ENCODE measurements around the gene ASCL2.
"Not testable (repeated sequence)": the region's sequence is repeated elsewhere in the genome, so short reads cannot be mapped to it uniquely, and the experiment has no call there.

The ASCL2 gene

GRCh38 chr11:2258501-2259465, 11.6 kb downstream of the ASCL2 start:
- no peak for DNase-seq

GRCh38 chr11:2256951-2257700, 13.3 kb downstream of the ASCL2 start:
- DNase-seq: no peak

- no peak for DNase-seq
These were observed 14.0 kb downstream of the ASCL2 start for GRCh38 chr11:2256293-2256913.

GRCh38 chr11:2252018-2252417, 18.4 kb downstream of the ASCL2 start:
- DNase-seq: no peak

- no peak for DNase-seq
These were observed 19.2 kb downstream of the ASCL2 start for GRCh38 chr11:2251138-2251537.

- DNase-seq: no peak
These were observed 19.9 kb downstream of the ASCL2 start for GRCh38 chr11:2250485-2250884.

- DNase-seq: no peak
These were observed 20.3 kb downstream of the ASCL2 start for GRCh38 chr11:2250041-2250440.

GRCh38 chr11:2249189-2249916, 21.0 kb downstream of the ASCL2 start:
- no peak for DNase-seq

GRCh38 chr11:2248762-2249161, 21.6 kb downstream of the ASCL2 start:
- DNase-seq: no peak

- DNase-seq: no peak
These were observed 22.1 kb downstream of the ASCL2 start for GRCh38 chr11:2248242-2248641.

- DNase-seq: no peak
These were observed 22.9 kb downstream of the ASCL2 start for GRCh38 chr11:2247496-2247895.

- no peak for DNase-seq
These were observed 29.6 kb downstream of the ASCL2 start for GRCh38 chr11:2240834-2241233.

- DNase-seq: no peak
These were observed 32.7 kb downstream of the ASCL2 start for GRCh38 chr11:2237457-2238238.

GRCh38 chr11:2236381-2237134, 33.8 kb downstream of the ASCL2 start:
- not testable (repeated sequence) for DNase-seq

GRCh38 chr11:2235588-2236326, 34.6 kb downstream of the ASCL2 start:
- DNase-seq: no peak

- no peak for DNase-seq
These were observed 35.4 kb downstream of the ASCL2 start for GRCh38 chr11:2234963-2235362.

GRCh38 chr11:2233693-2234455, 36.5 kb downstream of the ASCL2 start:
- DNase-seq: no peak

GRCh38 chr11:2229713-2230297, 40.6 kb downstream of the ASCL2 start:
- DNase-seq: no peak

GRCh38 chr11:2224254-2224653, 46.1 kb downstream of the ASCL2 start:
- DNase-seq: no peak

Data from NCI-H1105 (cell line).